GM12878 (cell line): ENCODE results near the gene NCMAP. TPM values are rescaled to one million over a fixed set of nuclear protein-coding genes. Genes with fewer than 3 reads are reported as not detected.

Experiments used
- ATAC-seq: fragments of 200-7000 bp; cut with Tn5 transposase; 3 replicates; pipeline ENCODE4 v1.9.1; 2020; ENCODE audit warnings: mild to moderate bottlenecking, moderate library complexity
- BruUV-seq: library from RNA; stranded (reverse); fragments of 400-500 nt; replicated peaks from 2 replicates; lab custom pipeline; 2021; lab: Mats Ljungman, UMichigan
- CTCF ChIA-PET: fragments of 300-600 bp; sonication (Branson Sonifier 250); formaldehyde crosslinking; extraction: SDS; loops from one replicate; lab custom pipeline; 2021; ENCODE audit warnings: inconsistent platforms; lab: Yijun Ruan, JAX
- POLR2A ChIA-PET: fragments of 350-600 bp; formaldehyde crosslinking; extraction: SDS; loops from one replicate; lab custom pipeline; 2021; ENCODE audit warnings: inconsistent platforms; lab: Charles Lee
- RAD21 ChIA-PET: fragments of 300-600 bp; sonication (Branson Sonifier 250); formaldehyde crosslinking; loops from one replicate; lab custom pipeline; 2023; ENCODE audit warnings: antibody characterized with exemption; ENCODE audit not compliant: unreplicated experiment; lab: Charles Lee
- SMC1A ChIA-PET: fragments of 300-600 bp; sonication (Branson Sonifier 250); formaldehyde crosslinking; loops from one replicate; lab custom pipeline; 2023; ENCODE audit not compliant: unreplicated experiment, uncharacterized antibody; lab: Charles Lee
- DNase-seq: peaks from one replicate; pipeline ENCODE4 v3.0.0-alpha.2; 2011; ENCODE audit warnings: low read depth, low spot score
- FAIRE-seq: peaks from 3 replicates; lab custom pipeline; 2011; peaks lifted over from hg19 to GRCh38; lab: Jason Lieb, UNC
- H2AFZ ChIP-seq: 2 replicates; pipeline ENCODE4 v1.6.0; 2011; ENCODE audit warnings: low read depth, low read length, control low read depth; ENCODE audit not compliant: control insufficient read depth
- H3K27ac ChIP-seq: 2 replicates; pipeline ENCODE4 v1.5.1; 2011; ENCODE audit warnings: control low read depth; ENCODE audit not compliant: control insufficient read depth, insufficient read depth
- H3K27me3 ChIP-seq, 2 experiments: replicated peaks in 1 of 2; 2 replicates each; pipeline versions ENCODE4 v1.6.0 to v1.6.1; 2011; ENCODE audit warnings: low read length in 1 of 2; ENCODE audit not compliant: control insufficient read depth in 2 of 2, insufficient read depth in 2 of 2
- H3K36me3 ChIP-seq, 2 experiments: 2 replicates each; pipeline ENCODE4 v1.5.1; 2011; ENCODE audit warnings: low read length in 1 of 2; ENCODE audit not compliant: control insufficient read depth in 2 of 2, insufficient read depth in 2 of 2
- H3K4me1 ChIP-seq: 2 replicates; pipeline ENCODE4 v1.6.1; 2011; ENCODE audit warnings: mild to moderate bottlenecking, low read length, moderate library complexity, mixed read lengths; ENCODE audit not compliant: control insufficient read depth, insufficient read depth
- H3K4me2 ChIP-seq: 2 replicates; pipeline ENCODE4 v1.6.0; 2011; ENCODE audit warnings: control low read depth; ENCODE audit not compliant: control insufficient read depth, insufficient read depth
- H3K4me3 ChIP-seq: fragments of 200-600 bp; sonication (generic); 2 replicates; pipeline ENCODE4 v1.5.1; 2016
- H3K79me2 ChIP-seq: 2 replicates; pipeline ENCODE4 v1.6.0; 2011; ENCODE audit warnings: low read length; ENCODE audit not compliant: control insufficient read depth, insufficient read depth
- H3K9ac ChIP-seq: 2 replicates; pipeline ENCODE4 v1.8.0; 2011; ENCODE audit warnings: low read length, control low read depth, mixed read lengths; ENCODE audit not compliant: control insufficient read depth, insufficient read depth
- H3K9me3 ChIP-seq: replicated peaks from 3 replicates; pipeline ENCODE4 v1.5.1; 2011; ENCODE audit warnings: mild to moderate bottlenecking, low read length; ENCODE audit not compliant: control insufficient read depth, insufficient read depth
- H4K20me1 ChIP-seq: 2 replicates; pipeline ENCODE4 v1.6.0; 2011; ENCODE audit not compliant: control insufficient read depth, insufficient read depth
- CBFB ChIP-seq: IDR thresholded peaks from 2 replicates; pipeline ENCODE4 v1.6.1; 2016; ENCODE audit warnings: antibody characterized with exemption, low read depth
- HSF1 ChIP-seq: fragments of 150-350 bp; IDR thresholded peaks from 2 replicates; pipeline ENCODE4 v1.6.1; 2014; ENCODE audit warnings: mild to moderate bottlenecking, low read depth, low read length
- RBBP5 ChIP-seq: fragments of 200-600 bp; sonication (generic); conservative IDR thresholded peaks from 2 replicates; pipeline ENCODE4 v1.6.1; 2016
- ZBED1 ChIP-seq: IDR thresholded peaks from 2 replicates; pipeline ENCODE4 v1.6.1; 2016; ENCODE audit warnings: borderline replicate concordance
- WGBS: methylation state at CpG from one replicate; pipeline ENCODE4 v1.1.6; 2016; ENCODE audit warnings: low lambda C conversion rate; ENCODE audit not compliant: insufficient replicate concordance, insufficient coverage; ENCODE audit errors: missing lambda C conversion rate; 5-methylcytosine and 5-hydroxymethylcytosine counted together
- in situ Hi-C: fragments of 300-500 bp; cut with MboI; formaldehyde crosslinking; loops from 9 replicates; pipeline ENCODE4 v1.14.3; 2018; ENCODE audit warnings: mixed read lengths
- intact Hi-C: fragments of 100-400 bp; cut with micrococcal nuclease; formaldehyde crosslinking; loops from one replicate; pipeline ENCODE4 v1.14.2; 2022; ENCODE audit not compliant: unreplicated experiment
- polyA plus RNA-seq, 11 experiments: library from polyadenylated mRNA; depleted of rRNA in 4 of 11; unstranded in 6 of 11; stranded (reverse) in 5 of 11; fragments of >200 nt; fragmentation: Nextera tagmentation in 4 of 11; fragmentation: Illumina TruSeq in 1 of 11; extraction: Ambion mirVana in 4 of 11; extraction: Trizol in 1 of 11; gene quantifications; 1 replicate in 1 of 11; 2 replicates in 10 of 11; pipeline versions ENCODE4 v1.2.1 to v1.2.3, GENCODE V29; 2011 to 2016; ENCODE audit warnings: inconsistent platforms in 2 of 11, missing spikeins in 2 of 11, low read depth in 1 of 11
- total RNA-seq, 4 experiments: library from RNA; depleted of rRNA in 3 of 4; stranded (reverse); fragments of >200 nt in 3 of 4; fragmentation: Illumina TruSeq in 1 of 4; extraction: Trizol in 1 of 4; gene quantifications; 2 replicates each; pipeline versions ENCODE4 v1.2.1 to v1.2.3, GENCODE V29; 2013 to 2021

Gene NCMAP
- total and polyA plus RNA-seq, 10 of the 15 experiments (the other 5 are each of a cell fraction or from before 2014, with no cell fraction given) = not detected

- TF ChIP-seq HSF1 (no peak), CBFB (no peak), RBBP5 (no peak)
Observed at GRCh38 chr1:24568475-24568874, 12.6 kb downstream of the NCMAP start (continued).

- RAD21 ChIA-PET = no interaction called here
- 56% methylated on average over 10 of the region's 10 CpGs for WGBS
Observed at GRCh38 chr1:24570265-24571125, 14.6 kb downstream of the NCMAP start.

More at GRCh38 chr1:24570265-24571125, 14.6 kb downstream of the NCMAP start:
- no peaks in the 10 kb centered on the region; the same call in 2 of the 3 replicates for H3K9me3 ChIP-seq
- BruUV-seq = no TSS peak
- SMC1A ChIA-PET = interaction anchor here (1.4 kb wide), 1 partner anchor 16 kb away, joined by 3 read pairs; no protein-coding TSS in a partner anchor
- no peaks in the 10 kb centered on the region for H3K79me2 ChIP-seq
- no peak overlapping the region for H2AFZ ChIP-seq
- peaks cover 4% of the 10 kb centered on the region; the same call in 1 of the 2 replicates for H3K4me1 ChIP-seq
- DNase-seq (no peak), FAIRE-seq (no peak), ATAC-seq (no peak)
- CTCF ChIA-PET = no interaction called here
- intact Hi-C loops = no loop called here
- H3K27me3 ChIP-seq = peaks cover 1 to 2% of the 10 kb centered on the region in 2 experiments; a peak in 2 of 4 replicates
- no peak overlapping the region for H3K4me3 ChIP-seq
- TF ChIP-seq ZBED1 = no peak
- no peak overlapping the region for H3K9ac ChIP-seq
- H3K4me2 ChIP-seq = no peak overlapping the region
- H3K36me3 ChIP-seq = no peaks in the 10 kb centered on the region
- in situ Hi-C loops = no loop called here
- no peaks in the 10 kb centered on the region for H4K20me1 ChIP-seq
- POLR2A ChIA-PET = interaction anchor here (0.6 kb wide), 3 partner anchors 28 to 616 kb away, joined by 3 to 4 read pairs (median 3); no protein-coding TSS in a partner anchor
- no peak overlapping the region for H3K27ac ChIP-seq
